ENCODE measurements around the gene PRR20G. TPM values are rescaled to one million over a fixed set of nuclear protein-coding genes. Genes with fewer than 3 reads are reported as not detected.

PRR20G gene
- total RNA-seq, 1 donor: not detected

- no peaks in the 10 kb centered on the region for H3K9me3 ChIP-seq (ENCODE audit: low read depth, low read length)
- H3K4me1 ChIP-seq (ENCODE audit: insufficient read depth, low read length): peaks cover 3% of the 10 kb centered on the region
- no peak for TF ChIP-seq CTCF (IDR thresholded peaks at IDR 0.05; ENCODE audit: extremely low read depth, low read depth, low read length)
- no peak overlapping the region for H3K27ac ChIP-seq (ENCODE audit: low read depth, low read length)
- H3K79me2 ChIP-seq (ENCODE audit: insufficient read depth, low read length): no peaks in the 10 kb centered on the region
- H2AFZ ChIP-seq (ENCODE audit: low read length): no peak overlapping the region
- H3K36me3 ChIP-seq (ENCODE audit: insufficient read depth, low read length): no peaks in the 10 kb centered on the region
- H3K27me3 ChIP-seq (ENCODE audit: insufficient read depth, low read length): no peaks in the 10 kb centered on the region
- H3K4me2 ChIP-seq (ENCODE audit: insufficient read depth, low read length): no peak overlapping the region
- H4K20me1 ChIP-seq (ENCODE audit: insufficient read depth, low read length): no peaks in the 10 kb centered on the region
- no peak for DNase-seq (ENCODE audit: insufficient read length, low spot score, missing footprints)
- H3K4me3 ChIP-seq (ENCODE audit: insufficient read depth, low read length): no peak overlapping the region
Observed at GRCh38 chr3:127273206-127273605, 14.6 kb downstream of the PRR20G start.

- Histone ChIP-seq H3K27me3 (ENCODE audit: insufficient read depth, low read length) (peaks cover 12% of the 10 kb centered on the region), H3K4me2 (ENCODE audit: insufficient read depth, low read length) (no peak overlapping the region), H3K4me3 (ENCODE audit: insufficient read depth, low read length) (no peak overlapping the region), H4K20me1 (ENCODE audit: insufficient read depth, low read length) (no peaks in the 10 kb centered on the region), H3K27ac (ENCODE audit: low read depth, low read length) (no peak overlapping the region), H3K79me2 (ENCODE audit: insufficient read depth, low read length) (no peaks in the 10 kb centered on the region), H3K4me1 (ENCODE audit: insufficient read depth, low read length) (no peaks in the 10 kb centered on the region), H3K36me3 (ENCODE audit: insufficient read depth, low read length) (no peaks in the 10 kb centered on the region), H3K9me3 (ENCODE audit: low read depth, low read length) (no peaks in the 10 kb centered on the region), H2AFZ (ENCODE audit: low read length) (no peak overlapping the region)
- DNase-seq (ENCODE audit: insufficient read length, low spot score, missing footprints): no peak
- no peak for TF ChIP-seq CTCF (IDR thresholded peaks at IDR 0.05; ENCODE audit: extremely low read depth, low read depth, low read length)
Observed at GRCh38 chr3:127266186-127266585, 21.7 kb downstream of the PRR20G start.

- H3K36me3 ChIP-seq (ENCODE audit: insufficient read depth, low read length): no peaks in the 10 kb centered on the region
- no peak overlapping the region for H3K4me3 ChIP-seq (ENCODE audit: insufficient read depth, low read length)
- peak; percentile 73 for DNase-seq (ENCODE audit: insufficient read length, low spot score, missing footprints)
- H3K4me1 ChIP-seq (ENCODE audit: insufficient read depth, low read length): no peaks in the 10 kb centered on the region
- no peak overlapping the region for H3K4me2 ChIP-seq (ENCODE audit: insufficient read depth, low read length)
- H2AFZ ChIP-seq (ENCODE audit: low read length): no peak overlapping the region
- TF ChIP-seq CTCF (IDR thresholded peaks at IDR 0.05; ENCODE audit: extremely low read depth, low read depth, low read length): no peak
- peaks cover 12% of the 10 kb centered on the region for H3K27me3 ChIP-seq (ENCODE audit: insufficient read depth, low read length)
- H4K20me1 ChIP-seq (ENCODE audit: insufficient read depth, low read length): no peaks in the 10 kb centered on the region
- H3K27ac ChIP-seq (ENCODE audit: low read depth, low read length): no peak overlapping the region
- no peaks in the 10 kb centered on the region for H3K9me3 ChIP-seq (ENCODE audit: low read depth, low read length)
- no peaks in the 10 kb centered on the region for H3K79me2 ChIP-seq (ENCODE audit: insufficient read depth, low read length)
Observed at GRCh38 chr3:127265581-127265981, 22.3 kb downstream of the PRR20G start.

GRCh38 chr3:127264794-127265514 is 22.9 kb downstream of the PRR20G start:
- Histone ChIP-seq H3K4me2 (ENCODE audit: insufficient read depth, low read length) (no peak overlapping the region), H3K36me3 (ENCODE audit: insufficient read depth, low read length) (no peaks in the 10 kb centered on the region), H3K4me3 (ENCODE audit: insufficient read depth, low read length) (no peak overlapping the region), H3K9me3 (ENCODE audit: low read depth, low read length) (no peaks in the 10 kb centered on the region), H4K20me1 (ENCODE audit: insufficient read depth, low read length) (no peaks in the 10 kb centered on the region), H3K79me2 (ENCODE audit: insufficient read depth, low read length) (no peaks in the 10 kb centered on the region), H3K27me3 (ENCODE audit: insufficient read depth, low read length) (peaks cover 12% of the 10 kb centered on the region), H3K4me1 (ENCODE audit: insufficient read depth, low read length) (no peaks in the 10 kb centered on the region), H3K27ac (ENCODE audit: low read depth, low read length) (no peak overlapping the region), H2AFZ (ENCODE audit: low read length) (no peak overlapping the region)
- peak; percentile 68 for DNase-seq (ENCODE audit: insufficient read length, low spot score, missing footprints)
- no peak for TF ChIP-seq CTCF (IDR thresholded peaks at IDR 0.05; ENCODE audit: extremely low read depth, low read depth, low read length)

Data from osteoblast (primary cell).